Esophagus squamous epithelium (tissue), 4 donors: ENCODE results near the gene TMEM119.

Experiments
- CTCF ChIP-seq, 6 experiments: fragments of 450-650 bp in 4 of 6; fragments of 200-600 bp in 2 of 6; sonication (generic) in 2 of 6; IDR thresholded peaks; one replicate each; pipeline ENCODE4 v1.5.1; 2016 to 2019; ENCODE audit warnings: antibody characterized with exemption in 6 of 6, mild to moderate bottlenecking in 4 of 6, moderate library complexity in 4 of 6
- POLR2A ChIP-seq, 4 donors: fragments of 450-650 bp; IDR thresholded peaks; one replicate each; pipeline ENCODE4 v1.6.1; 2017; ENCODE audit warnings: antibody characterized with exemption in 4 of 4, mild to moderate bottlenecking in 4 of 4, moderate library complexity in 3 of 4

- TF ChIP-seq CTCF (IDR thresholded peaks at IDR 0.05): no peak
- peak in 1 of 4 donors; percentile 21 for TF ChIP-seq POLR2A (IDR thresholded peaks at IDR 0.05)
Measured at GRCh38 chr12:108629824-108630476, 32.1 kb upstream of the TMEM119 start.
